ENCODE data around the gene AP1S1. TPM values are rescaled to one million over a fixed set of nuclear protein-coding genes. Genes with fewer than 3 reads are reported as not detected.

Gene AP1S1
- polyA plus RNA-seq, 2 of the 4 experiments (the other 2 are of a cell fraction) = 107 to 181 TPM

- Histone ChIP-seq H3K4me1 (peaks cover 10% of the 10 kb centered on the region), H3K27ac (peak within 1 kb of the TSS in 1 of 2 experiments; percentile 59; a peak in 2 of 6 replicates), H3K4me3 (no peak within 1 kb of the TSS), H3K4me2 (peak within 1 kb of the TSS; percentile 46), H3K9me3 (no peaks in the 10 kb centered on the region)
- DNase-seq (ENCODE audit: low read depth in 1 of 2, low spot score in 1 of 2) (no peak), FAIRE-seq (no peak), ATAC-seq (peak; percentile 19 to 42; a peak in 3 of 6 replicates)
- ChIA-PET CTCF (interaction anchor here (0.7 to 10.4 kb wide), 7 partner anchors 7 to 57 kb away, joined by 3 to 93 read pairs (median 3); partner anchors contain the start of gene PLOD3), POLR2A (interaction anchor here (0.9 kb wide), 1 partner anchor 16 kb away, joined by 3 read pairs; the partner anchor contains the start of gene PLOD3)
- WGBS (ENCODE audit: missing lambda C conversion rate) = 67% methylated on average over 21 of the region's 21 CpGs
- no peak for TF ChIP-seq CTCF (IDR thresholded peaks at IDR 0.05)
- TF ChIP-seq REST (IDR thresholded peaks at IDR 0.05) = no peak
- TF ChIP-seq ZC3H11A (IDR thresholded peaks at IDR 0.05) = no peak
- no peak for TF ChIP-seq CEBPB (IDR thresholded peaks at IDR 0.05)
- no peak for TF ChIP-seq SREBF2 (IDR thresholded peaks at IDR 0.05)
- TF ChIP-seq POLR2AphosphoS2 (conservative IDR thresholded peaks at IDR 0.05; ENCODE audit: low read length) = no peak
- no peak for TF ChIP-seq CBX2 (IDR thresholded peaks at IDR 0.05; ENCODE audit: borderline replicate concordance, low read depth)
- TF ChIP-seq KDM5A (IDR thresholded peaks at IDR 0.05) = no peak
- TF ChIP-seq FOXS1 (CRISPR knock-in tag; IDR thresholded peaks at IDR 0.05) = no peak
- no peak for TF ChIP-seq MAZ (IDR thresholded peaks at IDR 0.05; ENCODE audit: borderline replicate concordance, low read depth, low read length)
- no peak for TF ChIP-seq RCOR1 (IDR thresholded peaks at IDR 0.05; ENCODE audit: low read depth, low read length)
- TF ChIP-seq RAD21 (conservative IDR thresholded peaks at IDR 0.05 in 1 of 2, IDR thresholded peaks at IDR 0.05 in 1 of 2) = no peak
- no peak for TF ChIP-seq HEYL (CRISPR knock-in tag; IDR thresholded peaks at IDR 0.05)
- TF ChIP-seq NPAS2 (CRISPR knock-in tag; IDR thresholded peaks at IDR 0.05; ENCODE audit: borderline replicate concordance) = no peak
- no peak for TF ChIP-seq ESRRA (IDR thresholded peaks at IDR 0.05; ENCODE audit: borderline replicate concordance, low read length)
Measured at GRCh38 chr7:101200862-101201599, 46.8 kb downstream of the AP1S1 start, which contains the start of gene MOGAT3. MOGAT3 (minus strand) TSS chr7:101201036; CDS start chr7:101200854, 182 bp downstream.

- ATAC-seq = no peak
- Histone ChIP-seq H3K9me3 (no peaks in the 10 kb centered on the region), H3K4me1 (peaks cover 10% of the 10 kb centered on the region), H3K4me3 (no peak overlapping the region), H3K4me2 (no peak overlapping the region), H3K27ac (no peak overlapping the region)
- 84% methylated on average over 62 of the region's 75 CpGs for WGBS (ENCODE audit: missing lambda C conversion rate)
- DNase-seq (ENCODE audit: low read depth in 1 of 2, low spot score in 1 of 2) = no peak
- CTCF ChIA-PET = interaction anchor here (0.6 to 10.4 kb wide), 7 partner anchors 8 to 59 kb away, joined by 3 to 93 read pairs (median 4); no protein-coding TSS in a partner anchor
- POLR2A ChIA-PET = no interaction called here
- no peak for FAIRE-seq
- TF ChIP-seq HEYL (CRISPR knock-in tag; IDR thresholded peaks at IDR 0.05) (no peak), RAD21 (conservative IDR thresholded peaks at IDR 0.05 in 1 of 2, IDR thresholded peaks at IDR 0.05 in 1 of 2) (no peak), KDM5A (IDR thresholded peaks at IDR 0.05) (no peak), USF2 (IDR thresholded peaks at IDR 0.05) (no peak), MAFK (IDR thresholded peaks at IDR 0.05; ENCODE audit: partially characterized antibody) (no peak), MAZ (IDR thresholded peaks at IDR 0.05; ENCODE audit: borderline replicate concordance, low read depth, low read length) (no peak), HDAC2 (IDR thresholded peaks at IDR 0.05) (no peak), NPAS2 (CRISPR knock-in tag; IDR thresholded peaks at IDR 0.05; ENCODE audit: borderline replicate concordance) (no peak), MYC (IDR thresholded peaks at IDR 0.05; ENCODE audit: borderline replicate concordance, low read length) (no peak), RCOR1 (IDR thresholded peaks at IDR 0.05; ENCODE audit: low read depth, low read length) (no peak), HOXB13 (CRISPR knock-in tag; IDR thresholded peaks at IDR 0.05; ENCODE audit: low read depth) (no peak), TP53 (CRISPR knock-in tag; IDR thresholded peaks at IDR 0.05) (no peak), ZFP36 (IDR thresholded peaks at IDR 0.05; ENCODE audit: borderline replicate concordance, partially characterized antibody) (no peak), RARB (CRISPR knock-in tag; IDR thresholded peaks at IDR 0.05) (no peak)
Measured at GRCh38 chr7:101201695-101202602, 47.7 kb downstream of the AP1S1 start.

Data from A549 (cell line).